GM15510 (cell line): ENCODE measurements around the gene HLX.

Experiments used
- POLR2A ChIP-seq: IDR thresholded peaks from 3 replicates; pipeline ENCODE4 v1.6.1; 2011; ENCODE audit warnings: borderline replicate concordance; ENCODE audit not compliant: insufficient read length; ENCODE audit errors: extremely low read depth

Gene HLX

DNA sequence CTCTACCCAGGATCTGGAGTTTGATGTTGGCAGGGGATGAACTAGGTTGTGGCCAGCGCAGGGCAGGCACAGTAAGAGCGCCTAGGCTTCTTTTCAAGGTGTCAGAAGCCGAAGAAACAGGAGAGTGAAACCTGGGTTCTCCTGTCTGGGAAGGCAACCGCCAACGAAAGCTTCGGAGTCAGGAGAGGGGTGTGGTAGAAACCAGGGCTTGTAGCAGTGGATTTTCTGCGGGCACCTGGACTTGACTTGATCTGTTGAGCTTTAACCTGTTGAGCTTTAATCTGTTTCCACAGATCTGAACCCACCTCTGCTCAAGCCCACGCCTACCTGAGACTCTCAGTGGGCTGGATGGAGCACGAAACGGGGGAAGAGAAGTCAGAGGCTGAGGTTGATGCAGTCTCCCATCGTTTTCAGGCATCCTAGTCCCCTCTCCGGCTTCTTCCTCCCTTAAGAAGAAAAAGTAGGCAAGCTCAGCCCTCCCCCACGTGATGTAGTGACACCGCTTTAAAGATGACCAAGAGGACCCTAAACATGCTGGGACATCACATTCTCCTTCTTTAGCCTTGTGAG lies 9.3 kb downstream of the HLX start:
- TF ChIP-seq POLR2A = no peak

DNA sequence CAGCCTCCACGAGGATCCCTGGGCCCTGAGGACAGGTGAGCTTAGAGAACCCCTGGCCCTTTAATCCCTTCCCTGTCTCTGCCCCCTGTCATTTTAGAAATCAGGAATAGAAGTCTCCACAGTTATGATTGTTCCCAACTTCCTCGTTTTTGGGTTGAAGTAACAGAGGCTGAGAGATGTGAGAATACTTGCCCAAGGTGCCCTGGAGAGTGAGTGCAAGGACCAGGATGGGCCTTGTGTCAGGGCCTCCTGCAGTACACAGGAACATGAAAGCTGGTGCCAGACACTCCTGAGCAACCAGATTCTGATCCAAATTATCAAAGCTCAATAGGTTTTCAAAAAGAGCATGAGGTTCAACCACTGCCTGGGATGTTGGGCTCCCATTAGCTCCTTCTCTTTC lies 10.1 kb downstream of the HLX start:
- no peak for TF ChIP-seq POLR2A

DNA sequence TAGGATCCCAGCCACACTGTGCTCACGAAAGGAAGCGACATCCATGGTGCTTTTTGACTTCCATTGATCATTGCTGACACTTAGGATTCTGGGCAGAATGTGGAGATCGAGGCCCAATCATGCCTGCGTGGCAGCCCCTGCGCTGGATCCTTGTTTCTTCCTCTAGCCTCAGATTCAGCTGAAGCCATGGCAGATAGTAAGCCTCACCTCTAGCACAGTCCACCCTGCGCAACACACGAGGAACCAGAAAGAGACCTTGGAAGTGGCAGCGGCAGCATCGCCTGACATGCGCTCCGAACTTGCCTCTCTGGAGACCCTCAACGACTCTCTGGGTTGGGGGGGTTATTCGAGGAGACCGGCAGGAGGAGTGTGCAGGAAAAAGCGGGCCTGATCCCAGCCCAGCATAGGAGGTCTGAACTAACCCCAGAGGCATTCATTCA lies 10.6 kb downstream of the HLX start:
- no peak for TF ChIP-seq POLR2A

DNA sequence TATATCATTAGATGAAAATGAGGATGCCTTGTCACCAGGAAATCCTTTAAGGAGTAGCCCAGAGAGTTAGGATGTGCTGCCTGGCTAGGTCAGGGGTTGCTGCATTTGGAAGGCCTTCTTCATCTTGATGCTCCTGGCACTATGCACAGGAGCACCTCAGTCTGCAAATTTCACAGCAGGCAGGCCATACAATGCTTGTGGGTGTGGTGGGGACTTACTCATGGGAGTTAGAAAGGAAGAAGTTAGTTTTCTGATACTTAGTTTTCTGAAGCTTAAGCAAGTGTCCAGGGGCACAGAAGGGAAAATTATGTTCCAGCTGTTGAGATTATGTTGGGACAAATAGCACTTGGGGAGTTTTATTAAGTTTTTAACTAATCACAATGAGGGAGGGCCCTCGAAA lies 11.4 kb downstream of the HLX start:
- TF ChIP-seq POLR2A = no peak

DNA sequence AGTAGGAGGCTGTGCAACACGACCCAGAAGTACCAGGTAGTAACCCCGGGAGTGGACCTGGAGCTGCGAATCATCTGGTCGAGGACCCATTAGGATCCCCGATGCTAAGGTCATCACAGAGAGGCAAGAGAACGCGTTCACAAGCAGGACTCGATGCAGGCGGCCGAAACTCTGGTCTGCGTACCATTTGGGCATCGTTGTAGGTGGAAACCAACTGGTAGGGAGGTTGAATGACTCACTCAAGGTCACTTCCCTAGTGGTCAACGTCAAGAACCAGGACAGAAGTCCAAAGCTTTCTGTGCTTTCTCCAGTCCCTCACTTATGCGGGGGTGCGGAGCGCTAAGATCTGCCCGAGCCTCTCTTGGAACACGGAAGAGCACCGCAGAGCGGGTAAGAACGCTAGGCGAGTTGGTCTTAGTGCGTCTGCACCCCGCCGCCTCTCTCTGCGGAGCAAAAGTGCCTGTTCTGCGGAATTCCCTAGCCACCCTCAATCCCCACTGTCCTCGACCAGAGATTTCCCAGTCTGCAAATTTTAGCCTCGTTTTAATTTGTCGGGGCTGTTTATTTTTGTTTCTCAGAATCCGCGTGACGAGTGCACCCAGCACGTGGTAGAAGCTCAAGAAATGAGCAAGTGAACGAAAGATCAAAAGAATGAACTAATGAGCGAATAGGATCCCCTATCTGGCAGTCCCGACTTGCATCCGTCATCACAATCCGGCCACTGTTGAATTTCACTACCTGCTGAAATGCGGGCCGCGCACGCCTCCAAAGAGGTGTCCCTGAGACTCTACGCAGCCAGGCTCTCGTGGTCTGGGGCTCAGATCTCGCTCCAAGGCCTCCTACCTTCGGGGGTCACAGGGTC lies 12.2 kb downstream of the HLX start:
- TF ChIP-seq POLR2A = no peak

DNA sequence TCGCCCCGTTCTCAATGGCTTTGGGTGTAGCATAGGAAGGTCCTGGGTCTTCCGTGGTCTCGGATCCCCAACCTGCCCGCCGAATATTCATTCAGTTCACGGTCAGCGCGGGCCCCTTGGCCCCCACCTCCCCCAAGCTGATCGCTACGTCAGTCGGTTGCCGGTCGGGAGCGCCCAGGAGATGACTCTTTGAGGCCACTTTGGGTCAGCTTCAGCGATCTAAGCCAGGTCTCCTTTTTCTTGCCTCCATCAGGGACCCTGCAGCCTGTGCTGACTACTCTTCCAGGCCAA lies 12.8 kb downstream of the HLX start:
- no peak for TF ChIP-seq POLR2A

GRCh38 chr1:220892997-220893700 lies 13.9 kb downstream of the HLX start:
- TF ChIP-seq POLR2A = no peak

- no peak for TF ChIP-seq POLR2A
Observed at GRCh38 chr1:220893701-220894024, 14.4 kb downstream of the HLX start.

DNA sequence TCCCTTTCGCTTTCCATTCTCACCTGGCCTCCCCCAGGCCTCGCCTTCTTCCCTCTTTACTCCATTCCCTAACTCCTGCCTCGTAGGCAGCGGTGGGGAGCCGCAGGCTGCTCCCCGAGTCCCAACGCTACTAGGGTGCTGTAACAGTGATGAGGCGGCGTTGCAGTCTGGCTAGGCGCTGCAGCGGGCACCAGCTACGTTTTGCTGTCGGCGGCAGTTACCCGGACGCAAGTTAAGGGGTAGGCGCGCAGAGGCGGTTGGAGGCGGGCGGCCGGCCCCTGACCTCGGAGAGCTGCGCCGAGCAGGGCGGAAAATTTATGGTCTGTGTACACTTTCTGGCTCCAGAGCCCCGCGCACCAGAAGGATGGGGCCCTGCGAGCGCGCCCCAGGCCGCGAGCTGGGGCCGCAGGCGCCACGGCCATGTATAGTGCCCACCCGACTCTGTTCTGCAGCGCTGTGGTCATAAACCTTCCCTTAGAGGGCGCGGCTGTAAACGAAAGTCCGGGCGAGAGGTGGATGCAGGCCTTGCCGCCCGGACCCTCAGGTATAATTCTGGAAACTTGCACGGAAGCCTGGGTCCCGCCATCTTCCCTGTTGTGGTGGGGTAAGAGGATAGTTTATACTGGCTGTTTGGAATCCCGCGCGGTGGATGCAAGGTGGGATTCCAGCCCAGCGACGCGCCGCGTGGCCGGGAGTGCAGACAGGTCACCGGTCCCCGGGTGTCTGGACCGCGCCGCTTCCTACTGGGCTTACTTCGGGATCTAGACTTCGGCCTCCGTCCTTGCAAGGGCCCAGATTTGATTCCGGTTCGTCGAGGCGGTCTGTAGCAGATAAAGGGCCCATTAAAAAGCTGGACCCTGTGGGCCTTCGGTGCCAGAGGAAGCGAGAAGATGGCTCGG lies 15.0 kb downstream of the HLX start:
- no peak for TF ChIP-seq POLR2A

DNA sequence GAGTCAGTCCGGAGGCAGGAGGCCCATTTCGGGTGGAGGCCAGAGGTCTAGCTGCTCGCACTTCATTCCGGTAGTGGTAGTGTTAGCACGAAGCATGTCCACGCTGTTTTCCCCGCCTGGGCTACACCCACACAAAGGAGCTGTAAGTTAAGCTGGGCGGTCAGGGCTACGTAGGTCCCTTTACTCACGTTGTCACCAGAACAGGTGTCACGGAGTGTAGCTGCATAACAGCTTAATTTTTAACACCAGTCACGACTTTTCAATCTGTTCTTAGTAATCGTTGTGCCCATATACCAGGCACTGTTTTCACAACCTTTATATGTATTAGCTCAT lies 15.6 kb downstream of the HLX start:
- no peak for TF ChIP-seq POLR2A

GRCh38 chr1:220895412-220895946 lies 16.2 kb downstream of the HLX start:
- no peak for TF ChIP-seq POLR2A

DNA sequence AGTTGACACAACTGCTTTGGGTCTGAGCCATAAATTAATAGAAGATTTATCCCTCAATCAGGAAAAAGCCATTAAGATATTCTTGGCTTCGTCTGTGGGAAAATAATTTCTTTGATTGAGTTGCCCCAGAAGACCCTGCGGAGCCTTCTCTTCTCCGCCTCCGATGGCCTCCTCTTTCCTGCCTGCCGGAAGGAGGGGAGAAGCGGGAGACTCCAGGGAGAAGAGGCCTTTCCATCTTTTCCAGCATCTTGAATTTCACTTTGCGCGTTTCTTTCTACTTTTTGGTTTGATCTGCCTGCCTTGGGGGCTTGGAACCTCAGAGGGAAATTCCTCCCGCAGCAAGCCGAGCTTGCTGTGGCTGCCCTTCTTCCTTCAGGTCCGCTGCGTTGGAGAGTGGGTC lies 16.8 kb downstream of the HLX start:
- TF ChIP-seq POLR2A = no peak

- TF ChIP-seq POLR2A = no peak
Observed at GRCh38 chr1:220900842-220901241, 21.6 kb downstream of the HLX start.

DNA sequence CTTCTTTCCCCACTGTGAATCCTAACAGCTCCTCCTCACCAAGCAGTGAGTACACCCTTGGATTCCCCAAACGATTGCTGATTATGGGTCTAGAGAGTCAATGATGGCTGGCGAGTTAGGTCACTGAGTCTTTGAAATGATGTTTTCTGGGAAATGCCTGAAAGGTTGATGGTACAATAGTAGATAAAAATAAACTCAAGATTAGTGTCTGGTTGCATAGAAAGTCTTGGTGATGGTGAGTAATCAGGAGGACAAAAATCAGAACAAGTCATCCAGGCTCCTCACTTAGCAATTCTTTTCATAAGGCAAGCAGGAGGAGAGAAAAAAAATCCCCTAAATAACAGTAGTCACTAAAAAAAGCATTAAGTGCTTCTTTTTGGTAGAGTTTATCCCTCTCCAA lies 22.6 kb downstream of the HLX start:
- no peak for TF ChIP-seq POLR2A

DNA sequence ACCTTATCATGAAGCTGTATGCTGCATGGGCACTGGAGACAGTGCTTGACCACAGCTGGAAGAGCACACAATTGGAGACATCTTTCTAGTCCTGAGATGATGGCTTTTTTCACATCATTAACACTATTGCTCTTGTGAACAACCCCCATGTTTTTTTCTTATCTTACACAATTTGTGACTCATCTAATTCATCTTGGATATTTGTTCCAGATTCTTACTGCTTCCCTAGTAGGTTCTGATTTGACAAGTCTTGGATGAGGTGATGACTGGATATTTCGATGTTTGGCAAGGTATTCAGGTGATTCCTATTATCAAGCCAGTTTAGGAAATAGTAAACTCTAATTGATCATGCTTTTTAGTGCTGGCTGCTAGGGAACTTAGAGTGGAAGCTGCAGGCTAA lies 23.7 kb downstream of the HLX start:
- TF ChIP-seq POLR2A = no peak
